ENCODE results near the gene MTCL3.

MTCL3 gene

GRCh38 chr6:127513425-127513824, 5.7 kb downstream of the MTCL3 start:
- Histone ChIP-seq H3K9me3 (ENCODE audit: control insufficient read depth, insufficient read depth, low read depth, low read length) (no peaks in the 10 kb centered on the region), H3K27me3 (ENCODE audit: control insufficient read depth, insufficient read depth, low read length) (no peaks in the 10 kb centered on the region), H3K4me1 (ENCODE audit: control insufficient read depth, insufficient read depth, low read length) (no peaks in the 10 kb centered on the region; the same call in 1 of the 2 replicates), H3K4me3 (ENCODE audit: low read depth in 2 of 2, low read length in 2 of 2) (no peak overlapping the region), H3K27ac (ENCODE audit: low read length) (no peak overlapping the region), H3K36me3 (ENCODE audit: control insufficient read depth, insufficient read depth, low read length) (no peaks in the 10 kb centered on the region)
- in situ Hi-C loops (cut with HindIII; ENCODE audit: low pct_unique_long_range_greater_than_20kb, low sequenced_read_pairs), result no loop called here
- no peak for DNase-seq (ENCODE audit: low read depth, low spot score)
- ATAC-seq, result no peak
- ChIA-PET POLR2A (interaction anchor here (0.7 kb wide), 1 partner anchor 695 kb away, joined by 3 read pairs; no protein-coding TSS in a partner anchor), CTCF (no interaction called here)
- intact Hi-C loops (cut with micrococcal nuclease; ENCODE audit: unreplicated experiment), result no loop called here
- TF ChIP-seq REST (IDR thresholded peaks at IDR 0.05; ENCODE audit: insufficient read depth in 1 of 2, low read depth in 2 of 2, low read length in 1 of 2) (no peak), TCF7L2 (IDR thresholded peaks at IDR 0.05; ENCODE audit: low read depth, low read length) (no peak), SIN3A (IDR thresholded peaks at IDR 0.05; ENCODE audit: borderline replicate concordance, insufficient read depth, low read depth, low read length) (no peak), CTCF (IDR thresholded peaks at IDR 0.05) (no peak), POLR2AphosphoS5 (IDR thresholded peaks at IDR 0.05; ENCODE audit: low read depth, low read length) (no peak)
- no TSS peak for BruUV-seq (replicated peaks)

- TF ChIP-seq REST (IDR thresholded peaks at IDR 0.05; ENCODE audit: insufficient read depth in 1 of 2, low read depth in 2 of 2, low read length in 1 of 2) (no peak), CTCF (IDR thresholded peaks at IDR 0.05) (no peak), POLR2AphosphoS5 (IDR thresholded peaks at IDR 0.05; ENCODE audit: low read depth, low read length) (no peak), SIN3A (IDR thresholded peaks at IDR 0.05; ENCODE audit: borderline replicate concordance, insufficient read depth, low read depth, low read length) (no peak), TCF7L2 (IDR thresholded peaks at IDR 0.05; ENCODE audit: low read depth, low read length) (no peak)
- Histone ChIP-seq H3K9me3 (ENCODE audit: control insufficient read depth, insufficient read depth, low read depth, low read length) (no peaks in the 10 kb centered on the region), H3K36me3 (ENCODE audit: control insufficient read depth, insufficient read depth, low read length) (no peaks in the 10 kb centered on the region), H3K27ac (ENCODE audit: low read length) (no peak overlapping the region), H3K4me1 (ENCODE audit: control insufficient read depth, insufficient read depth, low read length) (no peaks in the 10 kb centered on the region), H3K27me3 (ENCODE audit: control insufficient read depth, insufficient read depth, low read length) (no peaks in the 10 kb centered on the region), H3K4me3 (ENCODE audit: low read depth in 2 of 2, low read length in 2 of 2) (no peak overlapping the region)
- no peak for DNase-seq (ENCODE audit: low read depth, low spot score)
- POLR2A ChIA-PET, result no interaction called here
- no TSS peak for BruUV-seq (replicated peaks)
- in situ Hi-C loops (cut with HindIII; ENCODE audit: low pct_unique_long_range_greater_than_20kb, low sequenced_read_pairs), result no loop called here
- CTCF ChIA-PET, result no interaction called here
- intact Hi-C loops (cut with micrococcal nuclease; ENCODE audit: unreplicated experiment), result no loop called here
- ATAC-seq, result no peak
Observed at GRCh38 chr6:127510876-127511275, 8.3 kb downstream of the MTCL3 start.
